WTC11 (cell line): Measurements from ENCODE around the gene PHF12. TPM values are rescaled to one million over a fixed set of nuclear protein-coding genes. Genes with fewer than 3 reads are reported as not detected.

Experiments used
- ATAC-seq: fragments of 200-7000 bp; cut with Tn5 transposase; 2 replicates; pipeline ENCODE4 v1.10.0; 2021; ENCODE audit warnings: mild to moderate bottlenecking, moderate library complexity
- CTCF ChIA-PET: fragments of 300-600 bp; sonication (Branson Sonifier 250); formaldehyde crosslinking; loops from one replicate; lab custom pipeline; 2021; ENCODE audit warnings: antibody characterized with exemption; lab: Charles Lee
- POLR2A ChIA-PET: fragments of 350-600 bp; sonication (Branson Sonifier 250); formaldehyde crosslinking; loops from one replicate; lab custom pipeline; 2021; ENCODE audit warnings: antibody characterized with exemption; lab: Charles Lee
- DNase-seq: peaks from one replicate; pipeline ENCODE4 v3.0.0; 2021; ENCODE audit warnings: low spot score
- H3K27ac Mint-ChIP-seq: 2 replicates; pipeline ENCODE4 v1.8.0; 2021; ENCODE audit warnings: mixed read lengths
- H3K27me3 Mint-ChIP-seq: 2 replicates; pipeline ENCODE4 v1.8.0; 2021; ENCODE audit warnings: low read depth, mild to moderate bottlenecking, moderate library complexity, mixed read lengths
- H3K36me3 Mint-ChIP-seq: 2 replicates; pipeline ENCODE4 v1.8.0; 2021; ENCODE audit warnings: mixed read lengths
- H3K4me1 Mint-ChIP-seq: 2 replicates; pipeline ENCODE4 v1.8.0; 2022; ENCODE audit warnings: mixed read lengths
- H3K4me3 Mint-ChIP-seq: 2 replicates; pipeline ENCODE4 v1.8.0; 2021; ENCODE audit warnings: mild to moderate bottlenecking, moderate library complexity, mixed read lengths
- H3K9me3 Mint-ChIP-seq: 2 replicates; pipeline ENCODE4 v1.8.0; 2021; ENCODE audit warnings: mixed read lengths
- CBFB ChIP-seq: sonication (generic); formaldehyde crosslinking; IDR thresholded peaks from 2 replicates; pipeline ENCODE4 v1.8.1; 2022; ENCODE audit warnings: mild to moderate bottlenecking, low read depth, missing genetic modification reagents
- FOXK1 ChIP-seq: sonication (generic); formaldehyde crosslinking; IDR thresholded peaks from 2 replicates; pipeline ENCODE4 v1.8.0; 2022; ENCODE audit warnings: mild to moderate bottlenecking, moderate library complexity, missing genetic modification reagents
- IRF2 ChIP-seq: sonication (generic); formaldehyde crosslinking; IDR thresholded peaks from 2 replicates; pipeline ENCODE4 v1.8.0; 2022; ENCODE audit warnings: low read depth, missing genetic modification reagents, borderline replicate concordance
- JAZF1 ChIP-seq: fragments of 250-450 bp; sonication (Bioruptor Pico); IDR thresholded peaks from 2 replicates; pipeline ENCODE4 v1.9.0; 2021; ENCODE audit warnings: moderate library complexity, mild to moderate bottlenecking, inconsistent platforms
- NR2C2 ChIP-seq: sonication (generic); formaldehyde crosslinking; IDR thresholded peaks from 2 replicates; pipeline ENCODE4 v1.8.0; 2022; ENCODE audit warnings: mild to moderate bottlenecking, missing genetic modification reagents
- NR3C1 ChIP-seq: sonication (generic); formaldehyde crosslinking; conservative IDR thresholded peaks from 2 replicates; pipeline ENCODE4 v1.8.1; 2023; ENCODE audit warnings: low read depth, mild to moderate bottlenecking, missing genetic modification reagents
- SP1 ChIP-seq: sonication (generic); formaldehyde crosslinking; conservative IDR thresholded peaks from 2 replicates; pipeline ENCODE4 v1.8.1; 2022; ENCODE audit warnings: missing genetic modification reagents
- TCF7 ChIP-seq: sonication (generic); formaldehyde crosslinking; IDR thresholded peaks from 2 replicates; pipeline ENCODE4 v1.8.0; 2022; ENCODE audit warnings: mild to moderate bottlenecking, low read depth, missing genetic modification reagents, moderate library complexity
- TEAD1 ChIP-seq: sonication (generic); formaldehyde crosslinking; IDR thresholded peaks from 2 replicates; pipeline ENCODE4 v1.8.0; 2022; ENCODE audit warnings: mild to moderate bottlenecking, missing genetic modification reagents
- ZBTB21 ChIP-seq: sonication (generic); formaldehyde crosslinking; IDR thresholded peaks from 2 replicates; pipeline ENCODE4 v1.8.1; 2023; ENCODE audit warnings: mild to moderate bottlenecking, missing genetic modification reagents, borderline replicate concordance
- ZNF121 ChIP-seq: sonication (generic); formaldehyde crosslinking; IDR thresholded peaks from 2 replicates; pipeline ENCODE4 v1.8.0; 2023; ENCODE audit warnings: missing genetic modification reagents
- ZNF317 ChIP-seq: sonication (generic); formaldehyde crosslinking; IDR thresholded peaks from 2 replicates; pipeline ENCODE4 v1.8.1; 2023; ENCODE audit warnings: low read depth, mild to moderate bottlenecking, moderate library complexity, missing genetic modification reagents, borderline replicate concordance
- ZNF396 ChIP-seq: fragments of 250-450 bp; sonication (Bioruptor Pico); IDR thresholded peaks from 2 replicates; pipeline ENCODE4 v1.8.0; 2021; ENCODE audit warnings: mild to moderate bottlenecking, moderate library complexity, borderline replicate concordance
- total RNA-seq: library from RNA; stranded (reverse); gene quantifications from 3 replicates; pipeline ENCODE4 v1.2.3, GENCODE V29; 2021
- TF ChIP-seq, protein P1 (sequence below): sonication (generic); formaldehyde crosslinking; IDR thresholded peaks from 2 replicates; pipeline ENCODE4 v1.8.0; 2023; ENCODE audit warnings: missing genetic modification reagents
- TF ChIP-seq, protein P2 (sequence below): fragments of 250-450 bp; sonication (Bioruptor Pico); IDR thresholded peaks from 2 replicates; pipeline ENCODE4 v1.9.0; 2021; ENCODE audit warnings: mild to moderate bottlenecking
- TF ChIP-seq, protein P3 (sequence below): fragments of 250-450 bp; sonication (Bioruptor Pico); conservative IDR thresholded peaks from 2 replicates; pipeline ENCODE4 v1.9.0; 2021; ENCODE audit warnings: mild to moderate bottlenecking
- TF ChIP-seq, protein P4 (sequence below): sonication (generic); formaldehyde crosslinking; IDR thresholded peaks from 2 replicates; pipeline ENCODE4 v1.8.1; 2022; ENCODE audit warnings: mild to moderate bottlenecking, moderate library complexity, missing genetic modification reagents
- TF ChIP-seq, protein P5 (sequence below): sonication (generic); formaldehyde crosslinking; IDR thresholded peaks from 2 replicates; pipeline ENCODE4 v1.8.0; 2022; ENCODE audit warnings: mild to moderate bottlenecking, missing genetic modification reagents
- TF ChIP-seq, protein P6 (sequence below): sonication (generic); formaldehyde crosslinking; IDR thresholded peaks from 2 replicates; pipeline ENCODE4 v1.8.1; 2023; ENCODE audit warnings: mild to moderate bottlenecking, missing genetic modification reagents, moderate library complexity
- TF ChIP-seq, protein P7 (sequence below): sonication (generic); formaldehyde crosslinking; IDR thresholded peaks from 2 replicates; pipeline ENCODE4 v1.8.0; 2022; ENCODE audit warnings: mild to moderate bottlenecking, missing genetic modification reagents

Gene PHF12
- total RNA-seq, 1 experiment from 2014 or later: 69.8 TPM

DNA sequence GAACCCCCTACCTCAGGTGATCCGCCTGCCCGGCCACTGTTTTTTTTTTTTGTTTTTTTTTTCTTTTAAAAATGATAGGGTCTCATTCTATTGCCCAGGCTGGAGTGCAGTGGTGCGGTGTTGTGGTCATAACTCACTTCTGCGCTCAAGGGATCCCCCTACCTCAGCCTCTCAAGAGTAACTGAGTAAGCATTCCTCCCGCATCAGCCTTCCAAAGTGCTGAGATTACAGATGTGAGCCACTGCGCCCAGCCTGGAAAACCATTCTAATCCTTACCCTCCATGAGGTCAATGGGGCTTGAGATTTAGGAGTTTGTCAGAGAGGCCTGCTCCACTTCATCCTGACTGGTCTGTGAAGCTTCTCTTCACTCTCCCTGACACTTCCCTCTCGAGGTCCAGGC lies 84.0 kb downstream of the PHF12 start:
- ChIA-PET POLR2A (interaction anchor here (0.7 kb wide), 1 partner anchor 312 kb away, joined by 3 read pairs; no protein-coding TSS in a partner anchor), CTCF (interaction anchor here (1.2 kb wide), 1 partner anchor 12 kb away, joined by 5 read pairs; no protein-coding TSS in a partner anchor)
- Mint-ChIP-seq H3K4me1 (peaks cover 9% of the 10 kb centered on the region), H3K36me3 (no peaks in the 10 kb centered on the region), H3K4me3 (no peak overlapping the region), H3K27ac (no peak overlapping the region), H3K27me3 (peaks cover 8% of the 10 kb centered on the region), H3K9me3 (no peaks in the 10 kb centered on the region)
- TF ChIP-seq JAZF1 (CRISPR knock-in tag): no peak
- TF ChIP-seq TCF7: no peak
- TF ChIP-seq IRF2 (CRISPR knock-in tag): no peak
- TF ChIP-seq, protein P1, sequence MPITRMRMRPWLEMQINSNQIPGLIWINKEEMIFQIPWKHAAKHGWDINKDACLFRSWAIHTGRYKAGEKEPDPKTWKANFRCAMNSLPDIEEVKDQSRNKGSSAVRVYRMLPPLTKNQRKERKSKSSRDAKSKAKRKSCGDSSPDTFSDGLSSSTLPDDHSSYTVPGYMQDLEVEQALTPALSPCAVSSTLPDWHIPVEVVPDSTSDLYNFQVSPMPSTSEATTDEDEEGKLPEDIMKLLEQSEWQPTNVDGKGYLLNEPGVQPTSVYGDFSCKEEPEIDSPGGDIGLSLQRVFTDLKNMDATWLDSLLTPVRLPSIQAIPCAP: no peak
- TF ChIP-seq, protein P2, sequence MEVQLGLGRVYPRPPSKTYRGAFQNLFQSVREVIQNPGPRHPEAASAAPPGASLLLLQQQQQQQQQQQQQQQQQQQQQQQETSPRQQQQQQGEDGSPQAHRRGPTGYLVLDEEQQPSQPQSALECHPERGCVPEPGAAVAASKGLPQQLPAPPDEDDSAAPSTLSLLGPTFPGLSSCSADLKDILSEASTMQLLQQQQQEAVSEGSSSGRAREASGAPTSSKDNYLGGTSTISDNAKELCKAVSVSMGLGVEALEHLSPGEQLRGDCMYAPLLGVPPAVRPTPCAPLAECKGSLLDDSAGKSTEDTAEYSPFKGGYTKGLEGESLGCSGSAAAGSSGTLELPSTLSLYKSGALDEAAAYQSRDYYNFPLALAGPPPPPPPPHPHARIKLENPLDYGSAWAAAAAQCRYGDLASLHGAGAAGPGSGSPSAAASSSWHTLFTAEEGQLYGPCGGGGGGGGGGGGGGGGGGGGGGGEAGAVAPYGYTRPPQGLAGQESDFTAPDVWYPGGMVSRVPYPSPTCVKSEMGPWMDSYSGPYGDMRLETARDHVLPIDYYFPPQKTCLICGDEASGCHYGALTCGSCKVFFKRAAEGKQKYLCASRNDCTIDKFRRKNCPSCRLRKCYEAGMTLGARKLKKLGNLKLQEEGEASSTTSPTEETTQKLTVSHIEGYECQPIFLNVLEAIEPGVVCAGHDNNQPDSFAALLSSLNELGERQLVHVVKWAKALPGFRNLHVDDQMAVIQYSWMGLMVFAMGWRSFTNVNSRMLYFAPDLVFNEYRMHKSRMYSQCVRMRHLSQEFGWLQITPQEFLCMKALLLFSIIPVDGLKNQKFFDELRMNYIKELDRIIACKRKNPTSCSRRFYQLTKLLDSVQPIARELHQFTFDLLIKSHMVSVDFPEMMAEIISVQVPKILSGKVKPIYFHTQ (CRISPR knock-in tag): no peak
- TF ChIP-seq NR2C2 (CRISPR knock-in tag): no peak
- no peak for TF ChIP-seq ZBTB21 (CRISPR knock-in tag)
- TF ChIP-seq, protein P3, sequence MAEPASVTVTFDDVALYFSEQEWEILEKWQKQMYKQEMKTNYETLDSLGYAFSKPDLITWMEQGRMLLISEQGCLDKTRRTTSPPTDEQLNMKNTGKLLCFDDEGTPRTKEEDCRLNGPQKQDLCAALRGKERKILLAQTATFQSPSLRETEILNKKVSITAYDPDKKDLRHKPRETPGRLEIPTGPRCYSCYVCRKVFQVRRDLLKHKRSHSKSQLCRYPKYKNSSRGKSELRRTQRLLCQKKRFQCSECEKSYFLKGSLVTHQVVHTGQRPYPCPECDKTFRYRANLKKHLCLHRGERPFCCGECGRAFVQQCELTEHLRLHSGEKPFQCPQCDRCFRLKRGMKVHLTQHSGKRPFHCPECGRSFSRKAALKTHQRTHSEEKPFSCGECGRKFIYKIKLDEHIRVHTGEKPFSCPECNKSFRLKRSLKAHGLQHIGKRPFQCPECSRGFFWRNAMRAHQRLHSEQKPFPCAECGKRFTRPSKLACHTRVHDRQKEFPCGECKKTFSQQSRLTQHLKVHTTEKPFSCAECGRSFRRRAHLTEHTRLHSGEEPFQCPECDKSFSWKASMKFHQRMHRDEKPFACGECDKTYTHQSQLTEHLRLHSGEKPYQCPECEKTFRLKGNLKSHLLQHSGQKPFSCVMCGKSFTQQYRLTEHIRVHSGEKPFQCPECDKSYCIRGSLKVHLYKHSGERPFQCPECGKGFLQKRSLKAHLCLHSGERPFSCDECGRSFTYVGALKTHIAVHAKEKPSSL (CRISPR knock-in tag): no peak
- no peak for TF ChIP-seq ZNF317 (CRISPR knock-in tag)
- TF ChIP-seq CBFB (CRISPR knock-in tag): no peak
- no peak for TF ChIP-seq TEAD1 (CRISPR knock-in tag)
- TF ChIP-seq NR3C1 (CRISPR knock-in tag): no peak
- TF ChIP-seq, protein P4, sequence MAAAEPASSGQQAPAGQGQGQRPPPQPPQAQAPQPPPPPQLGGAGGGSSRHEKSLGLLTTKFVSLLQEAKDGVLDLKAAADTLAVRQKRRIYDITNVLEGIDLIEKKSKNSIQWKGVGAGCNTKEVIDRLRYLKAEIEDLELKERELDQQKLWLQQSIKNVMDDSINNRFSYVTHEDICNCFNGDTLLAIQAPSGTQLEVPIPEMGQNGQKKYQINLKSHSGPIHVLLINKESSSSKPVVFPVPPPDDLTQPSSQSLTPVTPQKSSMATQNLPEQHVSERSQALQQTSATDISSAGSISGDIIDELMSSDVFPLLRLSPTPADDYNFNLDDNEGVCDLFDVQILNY (CRISPR knock-in tag): no peak
- TF ChIP-seq ZNF396 (CRISPR knock-in tag): no peak
- TF ChIP-seq ZNF121 (CRISPR knock-in tag): no peak
- TF ChIP-seq, protein P5, sequence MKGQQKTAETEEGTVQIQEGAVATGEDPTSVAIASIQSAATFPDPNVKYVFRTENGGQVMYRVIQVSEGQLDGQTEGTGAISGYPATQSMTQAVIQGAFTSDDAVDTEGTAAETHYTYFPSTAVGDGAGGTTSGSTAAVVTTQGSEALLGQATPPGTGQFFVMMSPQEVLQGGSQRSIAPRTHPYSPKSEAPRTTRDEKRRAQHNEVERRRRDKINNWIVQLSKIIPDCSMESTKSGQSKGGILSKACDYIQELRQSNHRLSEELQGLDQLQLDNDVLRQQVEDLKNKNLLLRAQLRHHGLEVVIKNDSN (CRISPR knock-in tag): no peak
- TF ChIP-seq SP1 (CRISPR knock-in tag): no peak
- TF ChIP-seq, protein P6, sequence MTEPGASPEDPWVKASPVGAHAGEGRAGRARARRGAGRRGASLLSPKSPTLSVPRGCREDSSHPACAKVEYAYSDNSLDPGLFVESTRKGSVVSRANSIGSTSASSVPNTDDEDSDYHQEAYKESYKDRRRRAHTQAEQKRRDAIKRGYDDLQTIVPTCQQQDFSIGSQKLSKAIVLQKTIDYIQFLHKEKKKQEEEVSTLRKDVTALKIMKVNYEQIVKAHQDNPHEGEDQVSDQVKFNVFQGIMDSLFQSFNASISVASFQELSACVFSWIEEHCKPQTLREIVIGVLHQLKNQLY (CRISPR knock-in tag): no peak
- TF ChIP-seq, protein P7, sequence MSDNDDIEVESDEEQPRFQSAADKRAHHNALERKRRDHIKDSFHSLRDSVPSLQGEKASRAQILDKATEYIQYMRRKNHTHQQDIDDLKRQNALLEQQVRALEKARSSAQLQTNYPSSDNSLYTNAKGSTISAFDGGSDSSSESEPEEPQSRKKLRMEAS (CRISPR knock-in tag): no peak
- TF ChIP-seq FOXK1 (CRISPR knock-in tag): no peak
- DNase-seq: no peak
- no peak for ATAC-seq
